ENCODE results near the gene TEAD1. TPM values are rescaled to one million over a fixed set of nuclear protein-coding genes. Genes with fewer than 3 reads are reported as not detected.

Gene TEAD1
- total and polyA plus RNA-seq, 4 donors, result 9.1 to 38.4 (median 10.7) TPM

- no peaks in the 10 kb centered on the region for H3K36me3 ChIP-seq (ENCODE audit: control insufficient read depth in 4 of 4, insufficient read depth in 3 of 4, low read depth in 1 of 4, low read length in 3 of 4)
- no peak for TF ChIP-seq YY1 (IDR thresholded peaks at IDR 0.05)
- no peak for TF ChIP-seq CTCF (IDR thresholded peaks at IDR 0.05; ENCODE audit: low read depth, low read length, missing input control)
- no peak for TF ChIP-seq ZBTB33 (IDR thresholded peaks at IDR 0.05)
- TF ChIP-seq MAX (IDR thresholded peaks at IDR 0.05), result no peak
- no peak for TF ChIP-seq GABPA (IDR thresholded peaks at IDR 0.05 in 1 of 2, conservative IDR thresholded peaks at IDR 0.05 in 1 of 2)
- TF ChIP-seq FOXA2 (IDR thresholded peaks at IDR 0.05), result no peak
- TF ChIP-seq HNF4G (IDR thresholded peaks at IDR 0.05), result no peak
- TF ChIP-seq EGR1 (IDR thresholded peaks at IDR 0.05; ENCODE audit: low read depth in 2 of 2), result no peak
- TF ChIP-seq RAD21 (IDR thresholded peaks at IDR 0.05), result no peak
- no peak for TF ChIP-seq TAF1 (conservative IDR thresholded peaks at IDR 0.05)
- whole genome bisulfite sequencing, result 76% methylated on average over 2 of the region's 2 CpGs
Measured at GRCh38 chr11:12737024-12737423, 62.8 kb downstream of the TEAD1 start.

GRCh38 chr11:12741671-12742216 lies 67.5 kb downstream of the TEAD1 start:
- TF ChIP-seq RXRA (IDR thresholded peaks at IDR 0.05) (no peak), CTCF (IDR thresholded peaks at IDR 0.05; ENCODE audit: low read depth, low read length, missing input control) (no peak), FOXA1 (IDR thresholded peaks at IDR 0.05) (no peak), NR2F2 (IDR thresholded peaks at IDR 0.05) (no peak), EGR1 (IDR thresholded peaks at IDR 0.05; ENCODE audit: low read depth in 2 of 2) (no peak), HNF4A (conservative IDR thresholded peaks at IDR 0.05) (no peak), REST (IDR thresholded peaks at IDR 0.05) (no peak), JUND (IDR thresholded peaks at IDR 0.05) (no peak), HNF4G (IDR thresholded peaks at IDR 0.05) (no peak), YY1 (IDR thresholded peaks at IDR 0.05) (no peak), TAF1 (conservative IDR thresholded peaks at IDR 0.05) (no peak), ATF3 (IDR thresholded peaks at IDR 0.05) (no peak), GABPA (IDR thresholded peaks at IDR 0.05 in 1 of 2, conservative IDR thresholded peaks at IDR 0.05 in 1 of 2) (no peak), ZBTB33 (IDR thresholded peaks at IDR 0.05) (no peak), SP1 (IDR thresholded peaks at IDR 0.05) (no peak), FOXA2 (IDR thresholded peaks at IDR 0.05) (no peak), MAX (IDR thresholded peaks at IDR 0.05) (no peak), RAD21 (IDR thresholded peaks at IDR 0.05) (no peak)
- H3K9me3 ChIP-seq (ENCODE audit: control insufficient read depth in 4 of 4, low read length in 3 of 4), result no peaks in the 10 kb centered on the region
- H3K36me3 ChIP-seq (ENCODE audit: control insufficient read depth in 4 of 4, insufficient read depth in 3 of 4, low read depth in 1 of 4, low read length in 3 of 4), result no peaks in the 10 kb centered on the region
- H3K4me3 ChIP-seq (ENCODE audit: low read depth in 1 of 3, low read length in 3 of 3), result no peak overlapping the region
- no peaks in the 10 kb centered on the region for H3K27me3 ChIP-seq (ENCODE audit: control insufficient read depth in 4 of 4, insufficient read depth in 4 of 4, low read length in 3 of 4)
- H3K27ac ChIP-seq (ENCODE audit: low read depth in 1 of 2, low read length in 2 of 2), result no peak overlapping the region
- no peak overlapping the region for H3K9ac ChIP-seq (ENCODE audit: low read depth in 1 of 2, low read length in 2 of 2)
- peaks cover 0 to 7% (median 3%) of the 10 kb centered on the region in 4 donors for H3K4me1 ChIP-seq (ENCODE audit: control insufficient read depth in 4 of 4, insufficient read depth in 4 of 4, low read length in 3 of 4)
- WGBS, result 82% methylated on average over 1 of the region's 1 CpG
- no peak for DNase-seq (ENCODE audit: low spot score)

More at GRCh38 chr11:12737024-12737423, 62.8 kb downstream of the TEAD1 start:
- no peaks in the 10 kb centered on the region for H3K4me1 ChIP-seq (ENCODE audit: control insufficient read depth in 4 of 4, insufficient read depth in 4 of 4, low read length in 3 of 4)
- H3K27me3 ChIP-seq (ENCODE audit: control insufficient read depth in 4 of 4, insufficient read depth in 4 of 4, low read length in 3 of 4), result no peaks in the 10 kb centered on the region
- no peak for DNase-seq (ENCODE audit: low spot score)
- no peak overlapping the region for H3K9ac ChIP-seq (ENCODE audit: low read depth in 1 of 2, low read length in 2 of 2)
- no peak overlapping the region for H3K27ac ChIP-seq (ENCODE audit: low read depth in 1 of 2, low read length in 2 of 2)
- no peaks in the 10 kb centered on the region for H3K9me3 ChIP-seq (ENCODE audit: control insufficient read depth in 4 of 4, low read length in 3 of 4)
- H3K4me3 ChIP-seq (ENCODE audit: low read depth in 1 of 3, low read length in 3 of 3), result no peak overlapping the region

Data from liver (tissue), 9 donors.